NT2/D1 (cell line): ENCODE data around the gene CPNE5.

Experiments used
- SUZ12 ChIP-seq: IDR thresholded peaks from 2 replicates; pipeline ENCODE4 v1.6.1; 2011; ENCODE audit not compliant: insufficient read length, insufficient read depth; ENCODE audit errors: extremely low read depth
- YY1 ChIP-seq: IDR thresholded peaks from 2 replicates; pipeline ENCODE4 v1.6.1; 2011; ENCODE audit not compliant: insufficient read length, insufficient read depth

GRCh38 chr6:36788768-36789167, 50.5 kb downstream of the CPNE5 start:
- TF ChIP-seq YY1 (no peak), SUZ12 (no peak)
